ENCODE results near the gene OR51B2.
"Not testable (repeated sequence)": the region's sequence is repeated elsewhere in the genome, so short reads cannot be mapped to it uniquely, and the experiment has no call there.

The OR51B2 gene

DNA sequence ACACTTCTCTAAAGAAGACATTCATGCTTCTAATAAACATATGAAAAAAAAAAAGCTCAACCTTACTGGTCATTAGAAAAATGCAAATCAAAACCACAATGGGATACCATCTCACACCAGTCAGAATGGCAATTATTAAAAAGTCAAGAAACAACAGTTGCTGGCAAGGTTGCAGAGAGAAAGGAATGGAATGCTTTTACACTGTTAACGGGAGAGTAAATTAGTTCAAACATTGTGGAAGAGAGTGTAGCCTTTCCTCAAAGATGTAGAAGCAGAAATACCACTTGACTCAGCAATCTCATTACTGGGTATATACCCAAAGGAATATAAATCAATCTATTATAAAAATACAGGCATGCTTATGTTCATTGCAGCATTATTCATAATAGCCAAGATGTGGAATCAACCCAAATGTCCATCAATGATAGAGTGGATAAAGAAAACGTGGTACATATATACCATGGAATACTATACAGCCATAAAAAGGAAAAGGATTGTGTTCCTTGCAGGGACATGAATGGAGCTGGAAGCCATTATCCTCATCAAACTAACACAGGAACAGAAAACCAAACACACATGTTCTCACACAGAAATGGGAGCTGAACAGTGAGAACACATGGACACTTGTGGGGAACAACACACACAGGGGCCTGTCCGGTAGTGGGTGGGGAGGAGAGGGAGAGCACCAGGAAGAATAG lies 10.6 kb downstream of the OR51B2 start:
- in situ Hi-C loops (cut with MboI; ENCODE audit: low sequenced_read_pairs): not testable (repeated sequence)

DNA sequence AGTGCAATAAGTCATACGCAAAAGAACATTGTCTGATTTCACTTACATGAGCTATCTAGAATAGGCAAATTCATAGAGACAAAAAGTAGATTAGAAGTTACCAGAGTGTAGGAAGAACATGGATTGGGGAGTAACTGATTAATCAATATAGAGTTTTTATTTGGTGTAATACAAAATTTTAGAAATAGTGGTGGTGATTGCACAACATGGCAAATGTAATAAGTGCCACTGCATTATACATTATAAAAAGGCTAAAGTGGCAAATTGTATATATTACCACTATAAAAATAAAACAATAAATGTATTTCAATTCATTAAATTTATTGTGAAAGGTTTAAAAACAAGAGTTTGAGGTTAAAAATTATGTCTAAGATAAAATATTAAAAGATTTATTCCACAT lies 13.7 kb downstream of the OR51B2 start:
- in situ Hi-C loops (cut with MboI; ENCODE audit: low sequenced_read_pairs): no loop called here

DNA sequence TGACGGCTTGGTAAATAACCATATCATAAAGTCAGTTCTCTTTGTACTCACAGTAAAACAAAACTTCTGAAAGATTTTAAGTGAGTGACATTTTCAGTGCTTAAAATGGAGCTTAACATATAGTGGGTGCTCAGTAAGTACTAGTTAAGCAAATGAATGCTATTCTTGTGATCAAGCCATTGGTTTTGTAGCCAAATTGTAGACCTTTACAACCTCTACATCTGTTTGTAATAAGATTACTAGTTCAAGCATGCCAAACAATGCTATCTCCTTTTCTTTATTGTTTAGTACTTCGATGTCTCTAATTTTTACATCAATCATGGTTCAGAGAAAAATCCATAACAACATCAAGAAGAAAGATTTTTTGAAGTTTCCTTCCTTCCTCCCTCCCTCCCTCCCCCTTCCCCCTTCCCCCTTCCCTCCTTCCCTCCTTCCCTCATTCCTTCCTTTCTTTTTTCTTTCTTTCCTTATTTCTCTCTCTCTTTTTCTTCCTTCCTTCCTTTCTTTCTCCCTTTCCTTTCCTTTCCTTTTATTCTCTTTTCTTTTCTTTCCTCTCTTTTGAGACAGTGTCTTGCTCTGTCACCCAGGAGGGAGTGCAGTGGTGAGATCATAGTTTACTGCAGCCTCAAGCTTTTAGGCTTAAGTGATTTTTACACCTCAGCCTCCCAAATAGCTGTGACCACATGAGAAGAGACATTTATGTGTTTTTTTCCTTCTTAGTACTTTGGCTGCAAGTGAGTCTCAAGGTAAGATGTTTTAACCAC lies 16.7 kb downstream of the OR51B2 start:
- in situ Hi-C loops (cut with MboI; ENCODE audit: low sequenced_read_pairs): no loop called here

DNA sequence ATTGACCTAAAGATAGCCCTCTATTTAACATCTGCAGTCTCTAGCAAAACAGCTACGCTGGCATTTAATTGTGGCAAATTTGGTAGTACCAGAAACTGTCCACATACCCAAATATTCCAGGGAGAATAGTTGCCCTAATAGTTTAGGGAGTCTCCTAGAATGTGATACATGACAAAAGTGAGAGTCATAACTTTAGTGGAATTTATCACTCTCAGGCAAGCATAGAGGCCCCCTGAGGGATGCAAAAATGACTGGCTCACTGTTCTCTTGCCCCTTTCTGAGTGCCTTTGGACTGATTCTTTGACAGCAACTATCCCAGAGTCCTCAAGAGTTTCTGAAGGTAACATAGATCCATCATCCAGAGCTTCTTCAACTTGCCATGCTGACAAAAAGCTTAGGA lies 20.1 kb downstream of the OR51B2 start:
- in situ Hi-C loops (cut with MboI; ENCODE audit: low sequenced_read_pairs): no loop called here

DNA sequence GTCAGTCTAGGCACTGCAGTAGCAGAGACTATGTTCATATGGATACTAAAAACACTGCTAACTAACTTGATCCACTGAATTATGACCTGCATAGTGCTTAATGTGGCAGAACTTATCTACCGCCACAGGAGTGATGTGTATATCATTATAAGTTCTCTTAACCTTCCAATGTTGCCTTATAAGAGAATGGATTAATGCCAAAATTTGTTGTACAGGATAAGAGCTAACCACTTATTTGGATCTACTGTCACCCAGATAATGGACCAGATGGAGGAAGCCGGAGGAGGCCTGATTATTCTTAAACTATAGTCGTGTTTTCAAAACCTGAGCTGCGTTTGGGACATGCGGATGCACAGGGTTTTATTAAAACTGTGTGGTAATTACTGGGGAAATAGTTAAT lies 20.5 kb downstream of the OR51B2 start:
- in situ Hi-C loops (cut with MboI; ENCODE audit: low sequenced_read_pairs): no loop called here

DNA sequence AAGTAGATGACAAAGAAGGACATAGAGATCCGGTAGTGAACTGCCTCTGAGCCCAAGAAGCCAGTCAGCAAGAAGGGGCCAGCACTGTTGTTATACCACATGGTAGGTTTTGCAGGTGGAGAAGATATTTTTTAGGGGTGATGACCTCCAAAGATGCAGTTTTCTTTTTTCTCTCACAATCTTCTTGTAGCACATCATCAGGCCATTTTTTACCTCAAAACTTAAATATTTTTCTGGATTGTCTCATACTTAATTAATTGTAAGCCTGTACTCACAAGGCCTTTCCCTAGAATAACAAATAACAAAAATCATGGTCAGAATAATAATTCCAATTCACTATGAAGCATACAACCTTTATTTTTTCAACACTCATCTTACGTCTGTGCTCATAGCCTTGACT lies 22.3 kb downstream of the OR51B2 start, which contains the start of gene OR51B4:
TSS of gene OR51B4 (minus strand) at position 101 of the 400 bp plus-strand sequence. CDS start at position 101, 0 bp downstream.
- in situ Hi-C loops (cut with MboI; ENCODE audit: low sequenced_read_pairs): no loop called here

DNA sequence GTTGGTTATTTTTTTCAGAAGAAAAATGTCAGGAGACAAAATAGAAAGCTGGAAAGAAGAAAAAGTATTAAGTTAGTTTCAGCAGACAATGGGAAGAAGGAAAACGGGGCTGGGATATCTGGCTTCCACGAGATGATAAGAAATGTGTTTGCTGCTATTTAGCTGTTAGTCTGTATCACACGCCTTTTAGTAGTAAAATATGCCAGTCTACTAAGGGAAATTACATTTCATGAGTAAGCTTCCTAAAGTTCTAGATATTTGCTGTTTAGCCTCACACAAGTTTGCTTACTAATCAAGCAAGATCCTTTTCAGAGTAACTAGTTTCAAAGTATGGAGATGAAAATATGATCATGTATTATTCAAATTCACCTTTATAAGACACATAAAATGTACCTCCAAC lies 23.8 kb downstream of the OR51B2 start:
- in situ Hi-C loops (cut with MboI; ENCODE audit: low sequenced_read_pairs): no loop called here

DNA sequence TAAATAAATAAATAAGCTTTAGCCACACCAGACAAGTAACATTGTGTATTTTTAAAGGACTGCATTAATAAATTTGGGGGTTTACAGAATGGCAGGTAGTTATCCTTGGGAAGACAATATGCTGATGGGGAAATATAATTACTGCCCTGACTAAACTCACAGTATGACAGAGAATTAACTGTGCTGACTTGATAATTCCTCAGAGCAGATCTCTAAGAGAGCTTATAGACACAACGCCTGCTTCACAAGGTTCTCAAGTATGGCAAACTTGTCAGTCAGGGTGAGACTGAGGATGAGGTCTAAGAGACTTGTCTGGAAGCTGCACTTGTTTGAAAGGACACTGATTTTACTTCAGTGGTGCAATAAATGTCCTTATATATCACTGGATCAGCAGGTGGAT lies 25.6 kb downstream of the OR51B2 start:
- in situ Hi-C loops (cut with MboI; ENCODE audit: low sequenced_read_pairs): no loop called here

DNA sequence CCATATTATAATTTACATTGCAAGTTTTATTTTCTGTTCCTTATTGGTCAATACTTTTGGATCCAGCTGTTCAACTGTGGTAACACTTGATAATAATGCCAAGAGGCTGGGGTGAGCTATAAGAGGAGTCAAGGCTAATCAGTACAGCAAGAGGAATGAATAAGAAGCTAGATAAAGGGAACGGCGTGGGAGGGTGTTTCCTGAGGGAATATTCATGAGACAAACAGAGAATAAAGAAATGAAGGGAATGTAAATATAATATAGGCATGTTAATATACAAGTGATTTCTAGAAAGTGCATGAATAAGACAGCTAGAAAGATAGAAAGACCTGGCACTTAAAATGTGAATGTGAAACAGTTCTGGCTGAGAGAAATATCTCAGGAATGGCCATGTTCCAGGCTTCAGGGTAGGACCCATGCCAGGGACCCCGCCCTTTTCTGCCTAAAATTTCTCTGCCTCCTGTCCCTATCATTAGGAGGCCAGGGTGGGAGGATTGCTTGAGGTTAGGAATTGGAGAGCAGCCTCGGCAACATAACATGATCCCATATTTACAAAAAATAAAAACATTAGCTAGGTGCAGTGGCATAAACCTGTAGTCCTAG lies 26.3 kb downstream of the OR51B2 start:
- in situ Hi-C loops (cut with MboI; ENCODE audit: low sequenced_read_pairs): no loop called here

DNA sequence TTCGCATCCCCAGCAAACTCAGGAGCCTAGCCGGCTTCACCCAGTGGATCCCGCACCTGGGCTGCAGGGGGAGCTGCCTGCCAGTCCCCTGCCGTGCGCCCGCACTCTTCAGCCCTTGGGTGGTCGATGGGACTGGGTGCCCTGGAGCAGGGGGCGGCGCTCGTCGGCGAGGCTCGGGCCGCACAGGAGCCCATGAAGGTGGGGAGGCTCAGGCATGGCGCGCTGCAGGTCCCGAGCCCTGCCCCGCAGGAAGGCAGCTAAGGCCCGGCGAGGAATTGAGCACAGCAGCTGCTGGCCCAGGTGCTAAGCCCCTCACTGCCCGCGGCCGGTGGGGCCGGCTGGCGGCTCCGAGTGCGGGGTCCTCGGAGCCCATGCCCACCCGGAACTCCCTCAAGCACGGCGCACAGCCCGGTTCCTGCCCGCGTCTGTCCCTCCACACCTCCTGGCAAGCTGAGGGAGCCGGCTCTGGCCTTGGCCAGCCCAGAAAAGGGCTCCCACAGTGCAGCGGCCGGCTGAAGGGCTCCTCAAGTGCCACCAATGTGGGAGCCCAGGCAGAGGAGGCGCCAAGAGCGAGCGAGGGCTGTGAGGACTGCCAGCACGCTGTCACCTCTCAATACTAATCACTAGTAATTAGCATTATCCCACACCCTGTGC lies 29.6 kb downstream of the OR51B2 start:
- in situ Hi-C loops (cut with MboI; ENCODE audit: low sequenced_read_pairs): not testable (repeated sequence)

DNA sequence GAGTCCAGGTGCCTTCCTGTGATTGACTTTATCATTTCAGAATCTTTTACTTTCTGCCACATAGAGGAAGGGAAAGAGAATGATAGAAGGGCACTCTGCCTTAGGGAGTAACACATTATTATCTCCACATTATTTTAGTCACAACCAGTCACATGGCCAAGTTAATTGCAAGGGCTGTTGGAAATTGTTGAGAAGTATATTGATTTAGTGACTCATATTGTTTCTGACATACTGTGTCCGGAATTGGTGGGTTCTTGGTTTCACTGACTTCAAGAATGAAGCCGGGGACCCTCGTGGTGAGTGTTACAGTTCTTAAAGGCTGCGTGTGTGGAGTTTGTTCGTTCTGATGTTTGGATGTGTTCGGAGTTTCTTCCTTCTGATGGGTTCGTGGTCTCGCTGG lies 31.1 kb downstream of the OR51B2 start:
- in situ Hi-C loops (cut with MboI; ENCODE audit: low sequenced_read_pairs): no loop called here

DNA sequence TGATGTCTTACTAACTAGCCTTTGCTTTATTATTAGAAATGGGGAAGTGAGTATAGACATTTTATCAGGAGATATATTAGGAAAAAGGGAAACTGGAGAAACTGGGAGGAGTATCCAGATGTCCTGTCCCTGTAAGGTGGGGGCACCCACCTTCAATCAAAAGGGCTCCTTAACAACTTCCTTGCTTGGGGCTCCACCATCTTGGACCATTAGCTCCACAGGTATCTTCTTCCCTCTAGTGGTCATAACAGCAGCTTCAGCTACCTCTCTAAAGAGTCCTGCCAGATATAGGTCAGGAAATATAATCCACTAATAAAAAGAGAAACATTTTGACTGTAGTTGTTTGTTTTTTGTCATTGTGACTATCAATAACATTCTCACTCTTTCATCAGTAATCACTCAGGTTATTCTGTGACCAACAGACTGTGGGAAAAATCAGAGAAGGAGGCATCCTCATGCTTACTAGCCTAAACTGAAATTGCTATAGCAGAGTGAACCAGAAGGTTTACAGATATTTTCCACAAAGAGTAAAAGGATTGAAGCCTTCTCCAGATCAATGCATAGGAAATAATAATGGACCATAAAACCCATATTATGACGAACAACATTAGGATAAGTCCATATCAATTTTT lies 32.8 kb downstream of the OR51B2 start:
- in situ Hi-C loops (cut with MboI; ENCODE audit: low sequenced_read_pairs): no loop called here

DNA sequence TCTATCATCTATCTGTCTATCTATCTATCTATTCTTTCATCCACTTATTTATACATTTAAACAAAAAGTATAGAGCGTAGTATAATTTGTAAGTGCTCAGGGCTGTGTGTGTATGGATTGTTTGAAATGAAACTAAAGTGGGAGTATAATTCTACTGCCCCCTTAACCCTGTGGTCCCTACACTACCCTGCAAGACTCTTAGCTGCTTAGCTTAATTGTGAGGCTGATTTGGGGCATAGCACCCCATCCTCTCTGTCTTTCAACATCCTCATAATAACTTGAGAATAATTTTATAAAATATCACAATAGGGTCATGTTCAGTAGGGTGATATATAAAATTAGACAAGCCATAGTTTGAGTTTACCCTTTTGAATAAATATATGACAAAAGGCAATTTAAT lies 34.0 kb downstream of the OR51B2 start:
- in situ Hi-C loops (cut with MboI; ENCODE audit: low sequenced_read_pairs): no loop called here

DNA sequence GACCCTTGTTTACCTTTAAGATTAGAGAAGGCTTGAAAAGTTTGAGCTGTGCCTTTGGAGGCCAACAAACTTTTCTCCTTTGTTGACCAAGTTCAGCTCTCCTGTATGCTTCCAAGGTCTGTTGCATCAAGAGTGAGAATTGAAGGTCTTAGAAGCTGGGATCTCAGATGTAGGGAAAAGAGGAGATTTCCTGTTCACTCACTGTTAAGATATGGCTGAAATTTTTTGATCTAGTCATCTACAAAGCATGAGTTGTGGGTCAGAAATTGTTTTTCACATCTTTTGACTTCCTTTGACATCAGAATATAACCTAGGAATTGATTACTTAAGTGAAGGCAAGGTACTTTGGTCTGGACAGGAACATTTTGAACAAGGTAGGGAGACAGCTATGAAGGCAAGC lies 34.4 kb downstream of the OR51B2 start:
- in situ Hi-C loops (cut with MboI; ENCODE audit: low sequenced_read_pairs): no loop called here

DNA sequence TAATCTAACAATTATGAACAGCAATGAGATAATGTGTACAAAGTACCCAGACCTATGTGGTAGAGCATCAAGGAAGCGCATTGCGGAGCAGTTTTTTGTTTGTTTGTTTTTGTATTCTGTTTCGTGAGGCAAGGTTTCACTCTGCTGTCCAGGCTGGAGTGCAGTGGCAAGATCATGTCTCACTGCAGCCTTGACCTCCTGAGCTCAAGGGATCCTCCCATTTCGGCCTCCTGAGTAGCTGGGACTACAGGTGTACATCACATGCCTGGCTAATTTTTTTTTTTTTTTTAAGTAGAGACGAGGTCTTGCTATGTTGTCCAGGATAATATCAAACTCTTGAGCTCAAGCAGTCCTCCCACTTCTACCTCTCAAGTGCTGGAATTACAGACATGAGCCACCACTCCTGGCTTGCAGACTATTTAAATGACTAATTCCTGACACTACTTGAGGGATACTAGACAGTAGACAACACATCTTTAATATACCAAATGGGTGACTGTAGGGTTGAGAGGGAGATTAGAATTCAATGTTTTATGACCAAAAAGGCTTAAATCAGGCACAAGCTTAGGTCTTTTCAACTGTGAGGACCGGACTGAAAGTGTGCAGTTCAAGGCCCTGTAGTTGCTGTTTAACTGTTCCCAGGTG lies 35.1 kb downstream of the OR51B2 start:
- in situ Hi-C loops (cut with MboI; ENCODE audit: low sequenced_read_pairs): no loop called here

DNA sequence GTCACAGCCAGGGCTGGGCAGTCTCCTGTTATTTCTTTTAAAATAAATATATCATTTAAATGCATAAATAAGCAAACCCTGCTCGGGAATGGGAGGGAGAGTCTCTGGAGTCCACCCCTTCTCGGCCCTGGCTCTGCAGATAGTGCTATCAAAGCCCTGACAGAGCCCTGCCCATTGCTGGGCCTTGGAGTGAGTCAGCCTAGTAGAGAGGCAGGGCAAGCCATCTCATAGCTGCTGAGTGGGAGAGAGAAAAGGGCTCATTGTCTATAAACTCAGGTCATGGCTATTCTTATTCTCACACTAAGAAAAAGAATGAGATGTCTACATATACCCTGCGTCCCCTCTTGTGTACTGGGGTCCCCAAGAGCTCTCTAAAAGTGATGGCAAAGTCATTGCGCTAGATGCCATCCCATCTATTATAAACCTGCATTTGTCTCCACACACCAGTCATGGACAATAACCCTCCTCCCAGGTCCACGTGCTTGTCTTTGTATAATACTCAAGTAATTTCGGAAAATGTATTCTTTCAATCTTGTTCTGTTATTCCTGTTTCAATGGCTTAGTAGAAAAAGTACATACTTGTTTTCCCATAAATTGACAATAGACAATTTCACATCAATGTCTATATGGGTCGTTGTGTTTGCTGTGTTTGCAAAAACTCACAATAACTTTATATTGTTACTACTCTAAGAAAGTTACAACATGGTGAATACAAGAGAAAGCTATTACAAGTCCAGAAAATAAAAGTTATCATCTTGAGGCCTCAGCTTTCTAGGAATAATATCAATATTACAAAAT lies 35.8 kb downstream of the OR51B2 start:
- in situ Hi-C loops (cut with MboI; ENCODE audit: low sequenced_read_pairs): no loop called here

DNA sequence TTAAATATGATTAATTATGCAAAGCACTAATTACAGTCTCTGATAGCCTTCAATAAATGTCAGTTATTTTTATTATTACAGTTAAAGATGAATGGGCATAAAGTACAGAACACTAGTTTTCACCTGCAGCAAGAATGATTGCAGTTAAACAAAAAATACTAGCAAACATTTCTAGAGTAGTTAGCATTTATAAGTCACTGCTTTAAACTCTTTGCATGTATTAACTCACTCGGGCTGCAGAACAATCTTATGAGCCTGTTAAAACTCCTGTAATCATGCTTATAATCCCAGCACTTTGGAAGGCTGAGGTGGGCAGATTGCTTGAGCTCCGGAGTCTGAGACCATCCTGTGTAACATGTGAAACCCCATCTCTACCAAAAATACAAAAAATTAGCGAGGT lies 37.2 kb downstream of the OR51B2 start:
- in situ Hi-C loops (cut with MboI; ENCODE audit: low sequenced_read_pairs): no loop called here

DNA sequence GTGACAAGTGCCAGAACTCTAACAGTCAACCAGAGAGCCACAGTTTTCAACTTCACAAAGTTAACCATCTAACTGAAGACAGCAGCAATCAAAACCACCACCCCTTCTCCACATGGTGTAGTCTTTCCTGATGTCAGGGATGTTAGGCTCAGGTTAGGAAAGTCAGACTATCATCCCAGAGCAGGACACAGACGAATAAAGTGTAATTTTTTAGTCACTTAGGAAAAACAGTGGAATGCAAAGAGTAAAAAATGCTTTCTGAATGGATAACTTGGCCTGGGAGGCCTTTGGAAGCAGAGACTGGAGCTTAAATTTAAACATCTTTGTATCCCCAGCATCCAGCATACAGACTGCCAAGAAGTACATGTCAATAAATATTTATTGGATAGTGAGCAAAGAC lies 37.7 kb downstream of the OR51B2 start:
- in situ Hi-C loops (cut with MboI; ENCODE audit: low sequenced_read_pairs): no loop called here

DNA sequence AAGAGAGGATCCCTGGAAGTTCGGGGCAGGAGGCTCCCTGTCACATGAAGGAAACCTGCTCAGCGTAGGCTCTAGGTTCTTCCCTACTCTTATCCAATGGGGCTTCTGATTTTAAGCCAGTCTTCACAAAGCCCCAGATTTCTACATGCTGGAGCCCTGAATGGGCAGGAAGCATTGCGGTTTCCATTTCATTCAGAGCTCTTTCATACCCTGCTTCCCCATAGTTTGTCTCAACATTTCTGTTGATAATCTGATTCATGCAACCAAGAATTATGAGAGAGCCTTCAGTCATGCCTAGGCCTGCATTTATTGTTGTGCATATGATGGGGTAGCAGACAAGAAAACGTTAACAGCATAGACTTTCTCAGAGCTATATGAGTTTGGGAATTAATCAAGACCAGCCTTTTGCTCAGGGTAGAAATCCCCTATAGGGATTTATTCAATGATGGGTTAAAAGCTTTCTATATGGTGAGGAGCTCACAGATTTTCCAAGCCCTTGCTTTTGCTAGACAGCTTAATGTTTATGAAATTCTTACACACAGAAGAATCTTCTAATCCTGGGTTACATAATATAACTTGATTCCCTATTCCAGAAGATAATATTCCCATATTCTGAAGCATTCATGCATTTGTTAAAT lies 38.3 kb downstream of the OR51B2 start:
- in situ Hi-C loops (cut with MboI; ENCODE audit: low sequenced_read_pairs): no loop called here

All from HL-60/S4 treated with retinoic acid at 250 ng/mL for 4 days and 3 days (cell line).